Measurements from ENCODE around the gene DNAJB12.

DNA sequence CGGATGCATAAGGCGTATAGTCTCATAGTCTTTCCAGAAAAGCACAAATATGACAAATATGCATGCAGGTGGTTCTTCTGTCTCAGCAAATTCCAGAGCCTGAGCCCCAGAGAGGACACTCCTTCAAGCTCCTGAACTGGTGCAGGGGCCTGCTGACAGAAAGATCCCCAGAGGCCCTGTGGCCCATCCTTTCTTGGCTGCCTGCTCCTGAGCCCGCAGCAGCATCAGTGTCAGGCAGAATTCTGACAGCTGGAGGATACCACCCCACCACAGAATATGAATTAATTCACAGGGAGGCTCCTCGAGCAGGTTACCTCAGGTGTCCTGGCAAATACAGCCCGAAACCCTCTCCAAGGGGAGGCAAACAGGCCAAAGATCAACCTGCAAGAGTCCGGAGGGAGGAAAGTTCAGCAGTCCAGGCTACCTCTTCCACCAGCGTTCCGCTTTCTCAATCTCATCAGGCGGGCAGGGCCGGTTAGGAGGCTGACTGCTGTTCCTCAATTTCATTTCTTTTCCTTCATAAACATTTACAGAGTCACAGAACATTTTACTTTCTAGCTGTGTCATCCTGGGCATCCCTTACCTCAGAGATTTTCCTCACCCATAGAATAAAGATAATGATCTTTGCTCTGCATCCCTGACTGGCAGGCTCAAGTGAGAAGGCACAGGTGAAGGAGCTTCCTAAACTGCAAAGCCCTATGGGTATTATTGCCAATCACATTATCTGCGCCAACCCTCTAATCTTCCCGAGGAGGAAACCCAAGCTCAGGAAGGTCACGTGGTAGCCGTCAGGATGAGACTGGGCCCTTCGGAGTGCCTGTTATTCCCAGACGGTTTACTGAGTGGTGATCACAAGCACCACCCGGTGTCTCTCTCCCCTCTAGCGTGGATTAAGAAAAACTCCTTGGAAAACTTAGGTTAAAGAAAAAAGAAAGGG is 1.4 kb downstream of the DNAJB12 start:
- TF ChIP-seq, protein P1, sequence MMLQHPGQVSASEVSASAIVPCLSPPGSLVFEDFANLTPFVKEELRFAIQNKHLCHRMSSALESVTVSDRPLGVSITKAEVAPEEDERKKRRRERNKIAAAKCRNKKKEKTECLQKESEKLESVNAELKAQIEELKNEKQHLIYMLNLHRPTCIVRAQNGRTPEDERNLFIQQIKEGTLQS (IDR thresholded peaks at IDR 0.05; ENCODE audit: borderline replicate concordance, extremely low read depth, low read depth, low read length) = no peak
- TF ChIP-seq POLR2AphosphoS5 (IDR thresholded peaks at IDR 0.05; ENCODE audit: low read length) = no peak
- TF ChIP-seq, protein P2, sequence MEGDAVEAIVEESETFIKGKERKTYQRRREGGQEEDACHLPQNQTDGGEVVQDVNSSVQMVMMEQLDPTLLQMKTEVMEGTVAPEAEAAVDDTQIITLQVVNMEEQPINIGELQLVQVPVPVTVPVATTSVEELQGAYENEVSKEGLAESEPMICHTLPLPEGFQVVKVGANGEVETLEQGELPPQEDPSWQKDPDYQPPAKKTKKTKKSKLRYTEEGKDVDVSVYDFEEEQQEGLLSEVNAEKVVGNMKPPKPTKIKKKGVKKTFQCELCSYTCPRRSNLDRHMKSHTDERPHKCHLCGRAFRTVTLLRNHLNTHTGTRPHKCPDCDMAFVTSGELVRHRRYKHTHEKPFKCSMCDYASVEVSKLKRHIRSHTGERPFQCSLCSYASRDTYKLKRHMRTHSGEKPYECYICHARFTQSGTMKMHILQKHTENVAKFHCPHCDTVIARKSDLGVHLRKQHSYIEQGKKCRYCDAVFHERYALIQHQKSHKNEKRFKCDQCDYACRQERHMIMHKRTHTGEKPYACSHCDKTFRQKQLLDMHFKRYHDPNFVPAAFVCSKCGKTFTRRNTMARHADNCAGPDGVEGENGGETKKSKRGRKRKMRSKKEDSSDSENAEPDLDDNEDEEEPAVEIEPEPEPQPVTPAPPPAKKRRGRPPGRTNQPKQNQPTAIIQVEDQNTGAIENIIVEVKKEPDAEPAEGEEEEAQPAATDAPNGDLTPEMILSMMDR (IDR thresholded peaks at IDR 0.05 in 2 of 3, conservative IDR thresholded peaks at IDR 0.05 in 1 of 3; ENCODE audit: control insufficient read depth in 2 of 3, extremely low read depth in 1 of 3, insufficient read depth in 1 of 3, low read depth in 3 of 3, low read length in 3 of 3) = no peak
- TF ChIP-seq, protein P3, sequence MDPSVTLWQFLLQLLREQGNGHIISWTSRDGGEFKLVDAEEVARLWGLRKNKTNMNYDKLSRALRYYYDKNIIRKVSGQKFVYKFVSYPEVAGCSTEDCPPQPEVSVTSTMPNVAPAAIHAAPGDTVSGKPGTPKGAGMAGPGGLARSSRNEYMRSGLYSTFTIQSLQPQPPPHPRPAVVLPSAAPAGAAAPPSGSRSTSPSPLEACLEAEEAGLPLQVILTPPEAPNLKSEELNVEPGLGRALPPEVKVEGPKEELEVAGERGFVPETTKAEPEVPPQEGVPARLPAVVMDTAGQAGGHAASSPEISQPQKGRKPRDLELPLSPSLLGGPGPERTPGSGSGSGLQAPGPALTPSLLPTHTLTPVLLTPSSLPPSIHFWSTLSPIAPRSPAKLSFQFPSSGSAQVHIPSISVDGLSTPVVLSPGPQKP (IDR thresholded peaks at IDR 0.05; ENCODE audit: low read depth, low read length) = no peak

Data from GM12878 (cell line).